Uterus (tissue), 4 donors: ENCODE measurements around the gene LANCL3. TPM values are rescaled to one million over a fixed set of nuclear protein-coding genes. Genes with fewer than 3 reads are reported as not detected.

ENCODE experiments used
- DNase-seq, 2 donors: peaks; one replicate each; pipeline ENCODE4 v3.0.0-alpha.2; 2019 to 2020
- H3K27ac ChIP-seq, 2 donors: fragments of 200-600 bp; sonication (generic); 1 replicate in 1 of 2; 2 replicates in 1 of 2; pipeline ENCODE4 v1.5.1; 2016 to 2018
- H3K27me3 ChIP-seq, 2 donors: fragments of 200-600 bp; sonication (generic); one replicate each; pipeline ENCODE4 v1.5.1; 2018 to 2019; ENCODE audit warnings: control low read depth in 1 of 2
- H3K36me3 ChIP-seq, 2 donors: fragments of 200-600 bp; sonication (generic); one replicate each; pipeline ENCODE4 v1.5.1; 2019; ENCODE audit warnings: control low read depth in 1 of 2
- H3K4me1 ChIP-seq, 2 donors: fragments of 200-600 bp; sonication (generic); one replicate each; pipeline ENCODE4 v1.5.1; 2018 to 2019; ENCODE audit warnings: control low read depth in 1 of 2
- H3K4me3 ChIP-seq, 2 donors: fragments of 200-600 bp; sonication (generic); 1 replicate in 1 of 2; 2 replicates in 1 of 2; pipeline ENCODE4 v1.5.1; 2018 to 2019; ENCODE audit warnings: mild to moderate bottlenecking in 1 of 2
- H3K9me3 ChIP-seq, 2 donors: fragments of 200-600 bp; sonication (generic); one replicate each; pipeline ENCODE4 v1.5.1; 2019; ENCODE audit warnings: control low read depth in 1 of 2
- CTCF ChIP-seq, 4 experiments: fragments of 200-600 bp in 2 of 4; fragments of 450-650 bp in 2 of 4; sonication (generic) in 2 of 4; IDR thresholded peaks; one replicate each; pipeline ENCODE4 v1.5.1; 2016 to 2019; ENCODE audit warnings: antibody characterized with exemption in 4 of 4, mild to moderate bottlenecking in 2 of 4, moderate library complexity in 1 of 4
- POLR2A ChIP-seq, 2 donors: fragments of 450-650 bp; IDR thresholded peaks; one replicate each; pipeline ENCODE4 v1.6.1; 2016; ENCODE audit warnings: antibody characterized with exemption in 2 of 2, mild to moderate bottlenecking in 1 of 2, moderate library complexity in 1 of 2
- intact Hi-C: fragments of 100-400 bp; cut with DNase I; formaldehyde crosslinking; loops from one replicate; pipeline ENCODE4 v1.15.1; 2023; ENCODE audit warnings: low total_unique reads
- total RNA-seq, 4 donors: library from RNA; depleted of rRNA in 3 of 4; stranded (reverse); fragments of >200 nt in 3 of 4; gene quantifications; one replicate each; pipeline versions ENCODE4 v1.1.0 to v1.2.4, GENCODE V29; 2014 to 2023
- donor health status: DM: yes; HTN: yes; CAD: no.

Gene LANCL3
- total RNA-seq, 4 donors from 2014 or later: 0.12 to 0.83 TPM; not detected in 2

DNA sequence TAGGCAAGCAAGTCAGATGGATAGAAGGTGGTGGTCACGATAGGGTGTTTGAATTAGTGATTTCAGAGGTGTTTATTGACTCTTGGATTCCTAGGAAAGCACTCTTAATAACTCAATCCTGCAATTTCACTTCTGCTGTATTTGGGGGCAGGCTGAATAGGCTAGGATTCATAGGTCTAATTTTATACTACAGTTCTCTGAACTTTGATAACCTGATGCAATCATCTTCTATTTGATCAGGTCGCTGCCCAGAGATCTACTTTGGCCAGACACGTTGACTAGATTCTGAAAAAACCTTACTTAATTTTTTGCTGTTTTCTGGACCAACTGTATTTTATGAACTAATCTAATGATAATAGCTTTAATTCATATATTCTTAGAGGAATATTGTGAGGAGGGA, 140.5 kb downstream of the LANCL3 start:
- H3K36me3 ChIP-seq: no peaks in the 10 kb centered on the region
- H3K9me3 ChIP-seq: no peaks in the 10 kb centered on the region
- no peak overlapping the region for H3K4me3 ChIP-seq
- no peak overlapping the region for H3K27ac ChIP-seq
- no peak for DNase-seq
- H3K4me1 ChIP-seq: no peaks in the 10 kb centered on the region
- intact Hi-C loops: no loop called here
- TF ChIP-seq CTCF (IDR thresholded peaks at IDR 0.05) (no peak), POLR2A (IDR thresholded peaks at IDR 0.05) (no peak)
- no peaks in the 10 kb centered on the region for H3K27me3 ChIP-seq

- H3K27ac ChIP-seq: no peak overlapping the region
- no peaks in the 10 kb centered on the region for H3K4me1 ChIP-seq
- H3K9me3 ChIP-seq: no peaks in the 10 kb centered on the region
- no peak for DNase-seq
- intact Hi-C loops: no loop called here
- TF ChIP-seq CTCF (IDR thresholded peaks at IDR 0.05) (no peak), POLR2A (IDR thresholded peaks at IDR 0.05) (no peak)
- no peak overlapping the region for H3K4me3 ChIP-seq
- H3K27me3 ChIP-seq: no peaks in the 10 kb centered on the region
- no peaks in the 10 kb centered on the region for H3K36me3 ChIP-seq
Measured at GRCh38 chrX:37712458-37712857, 141.0 kb downstream of the LANCL3 start.

GRCh38 chrX:37714479-37714878, 143.0 kb downstream of the LANCL3 start:
- no peak for DNase-seq

DNA sequence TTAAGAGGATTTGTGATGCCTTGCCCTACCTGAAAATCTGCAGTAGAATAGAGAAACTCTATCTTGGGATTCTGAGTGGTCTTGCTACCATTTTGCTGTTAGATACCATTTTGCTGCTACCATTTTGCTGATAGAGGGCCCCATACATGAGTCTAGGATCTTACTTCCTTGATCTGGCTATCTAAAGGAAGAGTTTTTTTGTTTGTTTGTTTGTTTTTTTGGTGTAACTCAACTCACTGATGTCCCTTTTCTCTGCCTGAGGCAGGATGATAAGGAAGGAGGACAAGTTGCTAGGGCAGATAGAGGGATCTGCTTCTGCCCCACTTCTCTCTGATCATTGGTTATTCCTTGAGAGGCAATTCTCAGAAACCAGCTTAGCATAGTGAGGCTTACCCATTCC, 145.1 kb downstream of the LANCL3 start:
- Histone ChIP-seq H3K4me1 (no peaks in the 10 kb centered on the region), H3K36me3 (no peaks in the 10 kb centered on the region), H3K9me3 (no peaks in the 10 kb centered on the region), H3K27ac (no peak overlapping the region), H3K27me3 (no peaks in the 10 kb centered on the region), H3K4me3 (no peak overlapping the region)
- TF ChIP-seq POLR2A (IDR thresholded peaks at IDR 0.05) (no peak), CTCF (IDR thresholded peaks at IDR 0.05) (no peak)
- no peak for DNase-seq
- intact Hi-C loops: no loop called here

More at GRCh38 chrX:37714479-37714878, 143.0 kb downstream of the LANCL3 start:
- no peak overlapping the region for H3K27ac ChIP-seq
- intact Hi-C loops: no loop called here
- H3K4me3 ChIP-seq: no peak overlapping the region
- H3K4me1 ChIP-seq: no peaks in the 10 kb centered on the region
- no peaks in the 10 kb centered on the region for H3K27me3 ChIP-seq
- TF ChIP-seq POLR2A (IDR thresholded peaks at IDR 0.05): no peak
- no peak for TF ChIP-seq CTCF (IDR thresholded peaks at IDR 0.05)
- H3K9me3 ChIP-seq: no peaks in the 10 kb centered on the region
- no peaks in the 10 kb centered on the region for H3K36me3 ChIP-seq

GRCh38 chrX:37717708-37718107, 146.2 kb downstream of the LANCL3 start:
- no peak overlapping the region for H3K4me3 ChIP-seq
- H3K27ac ChIP-seq: no peak overlapping the region
- H3K36me3 ChIP-seq: no peaks in the 10 kb centered on the region
- intact Hi-C loops: no loop called here
- no peaks in the 10 kb centered on the region for H3K27me3 ChIP-seq
- TF ChIP-seq CTCF (IDR thresholded peaks at IDR 0.05): no peak
- TF ChIP-seq POLR2A (IDR thresholded peaks at IDR 0.05): no peak
- peaks cover 0 to 4% of the 10 kb centered on the region in 2 donors for H3K4me1 ChIP-seq
- no peaks in the 10 kb centered on the region for H3K9me3 ChIP-seq
- no peak for DNase-seq
